GM19468 (cell line): ENCODE data around the gene CANT1.

ENCODE experiments used
- ATAC-seq: cut with Tn5 transposase; IDR thresholded peaks from one replicate; pipeline ENCODE4 v1.9.1; 2021; ENCODE audit warnings: mild to moderate bottlenecking, moderate library complexity, moderate number of reproducible peaks; ENCODE audit not compliant: unreplicated experiment; ENCODE audit errors: extremely low read depth

The CANT1 gene

DNA sequence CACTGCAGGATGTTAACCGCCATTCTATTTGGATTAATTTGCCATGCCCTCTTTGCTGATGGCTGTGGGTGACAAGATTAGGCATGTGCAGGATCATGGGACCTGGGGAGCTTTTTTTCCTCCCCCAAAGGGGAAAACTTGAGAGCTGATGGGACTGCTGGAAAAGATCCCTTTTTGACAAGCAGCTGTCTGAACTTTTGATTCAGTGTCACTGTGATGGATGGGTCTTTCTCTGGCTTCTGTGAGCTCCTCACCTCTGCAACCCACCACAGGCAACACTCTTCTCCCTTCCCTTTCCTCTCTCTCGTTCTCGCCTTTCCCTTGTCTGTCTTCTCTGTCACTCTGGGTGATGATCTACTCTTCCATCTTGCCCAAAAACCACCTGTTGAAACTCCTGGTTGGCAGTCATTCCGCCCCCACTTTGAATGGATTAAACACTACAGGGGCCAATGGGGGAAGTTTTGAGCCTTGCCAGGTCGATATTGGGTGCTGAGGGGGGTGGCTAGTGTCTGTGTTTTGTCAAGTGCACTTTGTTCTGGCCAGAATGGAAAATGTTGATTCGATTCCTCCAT is 3.1 kb upstream of the CANT1 start:
- ATAC-seq: no peak

- no peak for ATAC-seq
These were observed 2.0 kb upstream of the CANT1 start for GRCh38 chr17:79011451-79012147.

DNA sequence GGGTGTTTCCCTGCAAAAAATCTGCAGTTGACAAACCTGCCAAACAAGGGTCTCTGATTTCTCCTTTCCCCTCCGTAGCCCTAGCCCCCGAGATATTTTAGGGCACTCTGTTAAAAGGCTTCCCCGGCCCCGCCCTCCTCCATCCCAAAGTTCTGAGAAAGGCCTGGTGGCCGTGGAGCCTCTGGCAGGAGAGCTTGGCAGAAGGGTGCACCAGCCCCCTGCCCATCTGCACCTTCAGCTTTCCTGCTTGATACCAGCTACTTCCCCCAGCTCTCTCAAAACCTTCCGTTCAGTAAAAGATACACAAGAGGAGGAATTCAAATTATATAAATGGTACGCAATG is 711 bp upstream of the CANT1 start:
- ATAC-seq: no peak

- ATAC-seq: no peak
These were observed 737 bp downstream of the CANT1 start for GRCh38 chr17:79008666-79009387.

GRCh38 chr17:79007504-79008381 is 1.8 kb downstream of the CANT1 start:
- no peak for ATAC-seq

DNA sequence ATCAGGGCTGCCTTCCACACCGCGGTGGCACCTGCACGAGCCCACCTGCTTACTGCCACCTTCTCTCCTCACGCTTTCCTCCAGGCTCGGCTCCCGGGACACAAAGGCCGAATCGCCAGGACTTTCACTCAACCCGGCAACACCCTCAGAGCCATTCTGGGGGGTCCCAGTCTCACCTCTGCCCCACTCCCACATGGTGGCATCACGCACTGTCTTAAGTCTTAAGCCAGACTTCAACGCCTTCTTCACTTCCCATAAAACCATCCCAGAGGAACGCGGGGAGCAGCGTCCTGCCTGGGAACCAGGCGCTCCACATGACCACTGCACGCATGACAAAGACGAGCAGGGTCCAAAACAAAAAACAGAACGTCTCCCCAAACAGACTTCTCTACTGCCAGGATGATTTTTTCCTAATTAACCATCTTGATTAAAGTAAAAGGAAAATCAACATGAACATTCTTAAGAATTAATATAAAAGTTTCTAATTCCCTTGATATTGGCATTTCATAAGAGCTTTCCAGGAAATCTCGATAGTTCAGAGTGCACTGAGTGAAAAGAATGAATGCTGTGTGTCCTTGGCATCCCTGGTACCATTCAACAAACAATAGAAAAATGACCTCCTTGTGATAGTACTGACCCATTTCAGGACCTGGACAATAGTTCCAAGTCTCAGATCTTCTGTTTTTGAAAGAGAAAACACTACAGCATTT is 2.6 kb downstream of the CANT1 start:
- no peak for ATAC-seq

DNA sequence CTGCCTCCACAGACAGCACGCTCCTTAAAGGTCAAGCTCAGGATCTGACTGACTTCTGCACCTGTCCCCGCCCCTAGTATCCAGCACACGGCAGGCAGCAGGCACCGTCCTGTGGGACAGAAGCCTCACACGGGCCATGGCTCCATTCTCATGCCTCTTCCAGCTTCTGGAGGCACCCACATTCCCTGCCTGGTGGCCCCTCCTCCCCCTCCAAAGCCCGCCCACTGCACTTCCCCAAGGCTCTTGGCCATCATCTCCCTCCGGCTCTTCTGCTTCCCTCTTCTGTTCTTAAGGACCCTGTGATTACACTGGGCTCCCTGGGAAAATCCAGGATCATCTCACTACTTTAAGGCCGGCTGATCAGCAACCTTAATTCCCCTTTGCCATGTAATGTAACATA is 3.5 kb downstream of the CANT1 start:
- ATAC-seq: no peak

- ATAC-seq: no peak
These were observed 4.3 kb downstream of the CANT1 start for GRCh38 chr17:79005063-79005861.

DNA sequence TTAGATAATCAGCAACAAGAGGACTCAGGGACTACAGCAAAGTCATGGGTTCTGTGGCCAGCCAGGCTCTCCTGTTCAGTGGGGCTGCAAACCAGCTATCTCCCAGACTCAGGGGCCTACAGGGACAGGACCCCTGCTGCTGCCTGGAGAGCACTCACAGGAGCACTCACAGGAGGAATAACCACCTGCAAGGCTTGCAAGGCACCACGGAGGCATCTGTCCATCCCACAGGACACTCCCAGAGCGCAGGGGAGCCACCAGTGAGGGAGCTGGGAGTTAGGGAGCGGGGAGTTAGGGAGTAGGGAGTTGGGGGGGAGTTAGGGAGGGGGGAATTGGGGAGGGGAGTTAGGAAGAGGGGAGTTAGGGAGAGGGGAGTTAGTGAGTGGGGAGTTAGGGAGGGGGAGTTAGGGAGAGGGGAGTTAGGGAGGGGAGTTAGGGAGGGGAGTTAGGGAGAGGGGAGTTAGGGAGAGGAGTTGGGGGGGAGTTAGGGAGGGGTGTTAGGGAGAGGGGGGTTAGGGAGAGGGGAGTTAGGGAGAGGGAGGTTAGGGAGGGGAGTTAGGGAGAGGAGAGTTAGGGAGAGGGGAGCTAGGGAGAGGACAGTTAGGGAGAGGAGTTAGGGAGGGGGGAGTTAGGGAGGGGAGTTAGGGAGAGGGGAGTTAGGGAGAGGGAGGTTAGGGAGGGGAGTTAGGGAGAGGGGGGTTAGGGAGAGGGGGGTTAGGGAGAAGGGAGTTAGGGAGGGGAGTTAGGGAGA is 5.7 kb downstream of the CANT1 start:
- ATAC-seq: no peak

DNA sequence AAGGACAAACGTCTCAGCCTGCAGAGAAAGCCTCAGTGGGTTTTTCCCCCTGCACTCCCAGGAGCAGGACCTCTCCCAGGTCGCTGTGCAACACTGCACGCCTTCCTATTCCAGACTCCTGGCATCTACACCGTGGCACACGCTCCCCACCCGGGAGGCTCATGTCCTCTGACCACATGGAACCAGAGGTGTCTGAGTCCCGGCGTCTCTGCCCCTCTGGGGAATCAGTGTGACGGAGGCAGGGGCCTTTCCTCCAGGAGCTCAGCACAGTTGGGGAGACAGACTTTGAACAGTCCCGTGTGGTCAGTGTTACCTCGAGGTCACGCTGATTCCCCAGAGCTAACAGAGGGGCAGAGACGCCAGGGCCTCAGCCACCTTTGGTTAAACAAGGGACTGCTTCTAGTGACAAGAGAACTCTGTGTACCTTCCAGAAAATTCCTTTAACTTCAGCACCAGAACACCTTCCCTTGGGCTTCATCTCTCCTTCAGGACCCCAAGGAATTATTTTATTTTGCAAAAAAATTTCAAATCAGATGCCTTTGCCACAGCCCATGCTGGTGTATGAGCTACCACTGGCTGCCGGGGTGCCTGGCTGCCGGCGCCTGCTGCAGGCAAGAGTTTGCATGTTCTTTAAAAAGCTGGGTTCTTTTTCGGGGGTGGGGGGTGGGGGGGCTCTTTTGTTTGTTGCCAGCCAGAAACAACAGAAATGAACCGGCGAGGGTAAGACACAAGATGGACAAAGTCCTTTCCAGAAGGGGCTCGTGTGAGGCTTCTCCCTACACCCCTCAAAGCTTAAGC is 6.6 kb downstream of the CANT1 start:
- ATAC-seq: no peak

GRCh38 chr17:79002291-79002690 is 7.3 kb downstream of the CANT1 start:
- no peak for ATAC-seq

GRCh38 chr17:79001190-79002020 is 8.2 kb downstream of the CANT1 start:
- no peak for ATAC-seq

GRCh38 chr17:79000396-79001189 is 9.0 kb downstream of the CANT1 start:
- ATAC-seq: no peak

DNA sequence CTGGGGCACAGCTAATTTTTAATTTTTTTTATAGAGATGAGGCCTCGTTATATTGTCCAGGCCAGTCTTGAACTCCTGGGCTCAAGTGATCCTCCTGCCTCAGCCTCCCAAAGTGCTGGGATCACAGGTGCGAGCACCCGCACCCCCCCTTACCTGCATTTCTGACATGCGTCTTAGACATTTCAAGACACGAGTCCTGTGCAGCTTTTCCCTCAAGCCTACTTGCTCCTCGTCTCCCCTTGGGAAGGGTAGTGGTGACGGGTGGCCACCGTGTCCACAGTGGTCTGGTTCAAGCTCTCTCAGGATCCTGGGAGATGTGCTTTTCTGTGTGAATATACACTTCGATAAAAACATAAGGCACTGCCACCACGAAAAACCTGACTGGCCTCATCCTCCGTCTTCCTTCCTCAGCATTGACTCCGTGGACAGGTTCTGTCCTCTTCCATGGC is 9.6 kb downstream of the CANT1 start:
- ATAC-seq: no peak

DNA sequence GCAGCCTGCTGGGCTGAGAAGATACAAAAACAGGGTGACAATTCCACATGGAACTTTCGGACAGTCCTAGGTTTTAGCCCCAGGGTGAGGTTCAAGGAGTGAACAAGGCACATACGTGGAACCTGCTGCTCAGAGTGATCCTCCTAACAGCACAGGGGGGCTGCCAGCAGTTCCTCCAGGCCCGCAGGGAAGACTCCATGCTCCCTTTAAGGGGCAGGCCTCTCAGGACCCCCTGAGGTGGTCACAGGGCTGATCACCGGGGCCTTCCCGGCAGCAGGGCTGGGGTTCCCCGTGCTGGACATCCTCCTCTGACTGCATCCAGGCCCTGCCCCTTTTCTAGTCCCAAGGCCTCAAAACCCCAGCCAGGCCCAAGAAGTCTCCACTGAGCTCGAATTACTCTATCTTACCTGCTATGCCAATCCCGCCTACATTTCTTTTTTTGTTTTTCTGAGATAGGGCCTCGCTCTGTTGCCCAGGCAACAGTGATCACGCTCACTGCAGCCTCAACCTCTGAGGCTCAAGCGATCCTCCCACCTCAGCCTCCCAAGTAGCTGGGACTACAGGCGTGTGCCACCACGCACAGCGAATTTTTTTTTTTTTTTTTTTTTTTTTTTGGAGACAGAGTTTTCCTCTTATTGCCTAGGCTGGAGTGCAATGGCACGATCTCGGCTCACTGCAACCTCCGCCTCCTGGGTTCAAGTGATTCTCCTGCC is 10.4 kb downstream of the CANT1 start:
- ATAC-seq: no peak
